Aorta (tissue), 5 donors: ENCODE results near the gene SMO. TPM values are rescaled to one million over a fixed set of nuclear protein-coding genes. Genes with fewer than 3 reads are reported as not detected.

Source experiments
- ATAC-seq: fragments of 200-7000 bp; cut with Tn5 transposase; one replicate; pipeline ENCODE4 v1.9.1; 2022; ENCODE audit warnings: moderate library complexity; ENCODE audit not compliant: low FRiP score
- DNase-seq, 2 donors: peaks; one replicate each; pipeline ENCODE4 v3.0.0-alpha.2; 2020
- H3K27ac ChIP-seq, 2 donors: one replicate each; pipeline ENCODE4 v1.5.1; 2013; ENCODE audit warnings: low read length in 2 of 2, mild to moderate bottlenecking in 2 of 2, moderate library complexity in 2 of 2, control low read depth in 1 of 2, inconsistent platforms in 1 of 2, low read depth in 1 of 2
- H3K27me3 ChIP-seq, 2 donors: one replicate each; pipeline ENCODE4 v1.6.1; 2013; ENCODE audit warnings: control low read depth in 1 of 2, low read length in 1 of 2, mild to moderate bottlenecking in 1 of 2, moderate library complexity in 1 of 2; ENCODE audit not compliant: insufficient read depth in 2 of 2, control insufficient read depth in 1 of 2
- H3K36me3 ChIP-seq, 2 donors: one replicate each; pipeline ENCODE4 v1.6.1; 2013; ENCODE audit warnings: control low read depth in 1 of 2, low read length in 1 of 2, mild to moderate bottlenecking in 1 of 2; ENCODE audit not compliant: insufficient read depth in 2 of 2, control insufficient read depth in 1 of 2
- H3K4me1 ChIP-seq, 2 donors: one replicate each; pipeline ENCODE4 v1.6.1; 2013; ENCODE audit warnings: low read length in 2 of 2, control low read depth in 1 of 2, mild to moderate bottlenecking in 1 of 2, moderate library complexity in 1 of 2; ENCODE audit not compliant: insufficient read depth in 2 of 2, control insufficient read depth in 1 of 2
- H3K4me3 ChIP-seq, 2 donors: one replicate each; pipeline ENCODE4 v1.5.1; 2013; ENCODE audit warnings: low read length in 2 of 2, control low read depth in 1 of 2, mild to moderate bottlenecking in 1 of 2
- H3K9me3 ChIP-seq: one replicate; pipeline ENCODE4 v1.6.1; 2013; ENCODE audit warnings: mild to moderate bottlenecking, low read length; ENCODE audit not compliant: control insufficient read depth
- WGBS, 2 donors: extraction: QIAGEN DNeasy Blood & Tissue Kit; methylation state at CpG; one replicate each; pipeline ENCODE4 v1.1.7; 2013; 5-methylcytosine and 5-hydroxymethylcytosine counted together
- intact Hi-C, 2 donors: fragments of 100-400 bp; cut with DNase I; formaldehyde crosslinking; loops; one replicate each; pipeline versions ENCODE4 v1.14.2 to v1.15.0; 2022
- long read RNA-seq, 2 donors: library from polyadenylated mRNA; unstranded; transcript quantifications; one replicate each; pipeline ENCODE4 v2.0.0, GENCODE V29; 2020 to 2021
- polyA plus RNA-seq, 2 donors: library from polyadenylated mRNA; stranded (reverse); fragments of 200-250 nt; gene quantifications; one replicate each; pipeline ENCODE4 v1.2.3, GENCODE V29; 2013
- total RNA-seq, 2 donors: library from RNA; stranded (reverse); fragmentation: NEBNext Ultra II Directional; extraction: Animal tissue kit (Norgen Biotek cat#: 25700); gene quantifications; one replicate each; pipeline ENCODE4 v1.2.1, GENCODE V29; 2021
- donor health status: healthy with polysubstance abuse.
- donor health status: Bipolar disorder and iron deficiency.
- donor health status: DM: no; HTN: no; CAD: no.
- donor health status: DM: no; HTN: no; CAD: no.
- donor health status: DM: yes; HTN: yes; CAD: no.

Gene SMO
- total RNA-seq, result 10 to 100 TPM in 1 of 2 donors, 1 to 10 TPM in 1; 7.6 to 17.6 TPM
- polyA plus RNA-seq, result 10 to 100 TPM in 1 of 2 donors, 1 to 10 TPM in 1; 2.9 to 13.0 TPM
- long read RNA-seq, donor 1, partial matches to known transcripts, result 4 of 5 reads
- long read RNA-seq, donor 1, other reads (novel, unspliced or antisense), result 1 of 5 reads
- long read RNA-seq, donor 2, partial matches to known transcripts, result 3 of 8 reads
- long read RNA-seq, donor 2, other reads (novel, unspliced or antisense), result 1 of 8 reads

DNA sequence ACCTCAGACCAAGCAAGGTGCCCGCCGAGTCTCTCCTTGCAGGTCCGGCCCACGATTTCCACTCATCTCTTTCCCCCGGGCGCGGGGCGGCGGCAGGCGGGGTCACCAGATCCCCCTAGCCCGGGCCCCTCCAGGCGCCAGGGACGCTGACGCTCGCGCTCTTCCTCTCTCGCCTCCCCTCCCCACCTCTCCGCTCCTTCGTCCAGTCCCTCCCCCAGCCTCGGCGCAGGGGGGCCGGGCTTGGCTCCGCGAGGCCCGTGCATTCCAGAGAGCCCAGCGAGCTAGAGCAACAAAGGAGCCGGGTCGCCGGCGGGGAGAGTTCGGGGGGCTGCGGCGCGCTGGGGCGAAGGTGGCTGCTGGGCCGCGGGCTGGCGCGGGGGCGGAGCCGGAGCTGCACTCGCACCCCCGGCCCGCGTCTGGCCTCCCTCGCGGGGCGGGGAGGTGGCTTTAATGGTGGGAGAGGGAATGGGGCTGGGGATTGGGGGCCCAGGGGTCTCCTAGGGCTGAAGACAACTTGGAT is at the start of gene SMO:
Gene SMO, plus strand, starts transcription at position 262 of the 520 bp plus-strand sequence. CDS start 519 bp downstream, outside the sequence.
- intact Hi-C loops, result no loop called here
- Histone ChIP-seq H3K9me3 (no peaks in the 10 kb centered on the region), H3K27ac (no peak within 1 kb of the TSS), H3K4me3 (peak within 1 kb of the TSS; percentile 74 to 90), H3K27me3 (no peaks in the 10 kb centered on the region), H3K36me3 (no peaks in the 10 kb centered on the region), H3K4me1 (no peaks in the 10 kb centered on the region)
- ATAC-seq (peak; percentile 81), DNase-seq (peak; percentile 67 to 86)
- 0 to 1% methylated on average over 32 to 48 of the region's 48 CpGs for WGBS, 2 donors

DNA sequence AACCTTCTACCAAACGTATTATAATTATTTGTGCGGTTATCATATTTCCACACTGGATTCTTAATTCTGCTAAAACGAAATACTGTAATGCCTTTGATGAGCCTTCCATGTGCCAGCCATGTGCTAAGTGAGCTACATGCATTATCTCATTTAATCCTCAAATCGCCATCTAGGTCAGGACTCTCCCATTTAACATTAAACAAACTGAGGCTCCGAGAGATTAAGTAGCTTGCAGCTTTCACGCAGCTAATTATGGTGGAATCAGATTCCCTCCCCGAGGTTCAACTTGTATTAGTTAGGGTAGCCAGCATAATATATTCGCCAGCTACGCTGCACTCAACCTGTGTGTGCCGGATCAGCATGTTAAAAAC is 44.7 kb upstream of the SMO start:
- H3K4me1 ChIP-seq, result no peaks in the 10 kb centered on the region
- H3K27ac ChIP-seq, result no peak overlapping the region
- 41 to 49% methylated on average over 10 of the region's 10 CpGs for WGBS, 2 donors
- intact Hi-C loops, result no loop called here
- no peaks in the 10 kb centered on the region for H3K36me3 ChIP-seq
- no peak for ATAC-seq
- no peak for DNase-seq
- H3K4me3 ChIP-seq, result no peak overlapping the region
- H3K27me3 ChIP-seq, result no peaks in the 10 kb centered on the region
- no peaks in the 10 kb centered on the region for H3K9me3 ChIP-seq

DNA sequence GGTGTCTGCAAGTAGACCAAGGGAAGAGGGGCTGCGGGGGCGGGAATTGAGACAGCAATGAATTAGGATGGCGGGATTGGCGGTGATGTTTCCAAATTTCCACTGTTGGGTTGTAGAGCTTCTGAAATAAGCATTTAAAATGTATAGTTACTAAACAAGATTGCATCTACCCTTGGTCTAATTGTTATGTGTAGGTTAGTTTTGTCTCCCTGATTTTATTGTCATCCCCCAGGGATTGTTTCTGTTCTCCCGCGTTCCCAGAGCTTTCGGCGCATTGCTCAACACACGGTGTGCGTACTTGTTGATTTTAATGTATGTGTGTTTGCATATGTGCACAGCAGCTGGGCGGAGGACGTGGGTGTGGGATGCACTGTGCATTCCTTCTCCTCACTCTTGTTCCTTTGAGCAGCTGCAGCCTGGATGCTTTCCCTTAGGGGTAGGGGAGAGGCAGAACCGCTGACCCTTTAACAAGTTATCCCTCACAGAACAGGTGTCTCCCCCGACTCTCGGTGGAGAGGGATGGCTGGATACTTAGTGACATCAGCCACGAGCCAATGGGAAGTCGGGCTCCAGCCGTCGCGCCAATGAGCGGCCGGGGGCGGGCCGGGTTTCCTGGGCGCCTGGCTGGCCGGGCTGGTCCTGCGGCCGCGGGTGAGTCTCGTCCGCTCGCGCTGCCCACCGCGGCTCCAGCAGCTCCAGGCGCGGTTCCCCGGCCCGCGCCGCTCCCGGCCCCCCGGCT is 44.2 kb upstream of the SMO start, which contains the start of gene TSPAN33:
Gene TSPAN33, plus strand, starts transcription at position 613 of the 739 bp plus-strand sequence. CDS start 274 bp downstream, outside the sequence.
- Histone ChIP-seq H3K27ac (no peak within 1 kb of the TSS), H3K9me3 (no peaks in the 10 kb centered on the region), H3K27me3 (no peaks in the 10 kb centered on the region), H3K36me3 (no peaks in the 10 kb centered on the region), H3K4me1 (no peaks in the 10 kb centered on the region), H3K4me3 (peak within 1 kb of the TSS; percentile 32 to 56)
- DNase-seq (peak; percentile 83 to 92), ATAC-seq (peak; percentile 82)
- intact Hi-C loops, result no loop called here
- WGBS, 2 donors, result 1 to 2% methylated on average over 42 to 43 of the region's 43 CpGs

DNA sequence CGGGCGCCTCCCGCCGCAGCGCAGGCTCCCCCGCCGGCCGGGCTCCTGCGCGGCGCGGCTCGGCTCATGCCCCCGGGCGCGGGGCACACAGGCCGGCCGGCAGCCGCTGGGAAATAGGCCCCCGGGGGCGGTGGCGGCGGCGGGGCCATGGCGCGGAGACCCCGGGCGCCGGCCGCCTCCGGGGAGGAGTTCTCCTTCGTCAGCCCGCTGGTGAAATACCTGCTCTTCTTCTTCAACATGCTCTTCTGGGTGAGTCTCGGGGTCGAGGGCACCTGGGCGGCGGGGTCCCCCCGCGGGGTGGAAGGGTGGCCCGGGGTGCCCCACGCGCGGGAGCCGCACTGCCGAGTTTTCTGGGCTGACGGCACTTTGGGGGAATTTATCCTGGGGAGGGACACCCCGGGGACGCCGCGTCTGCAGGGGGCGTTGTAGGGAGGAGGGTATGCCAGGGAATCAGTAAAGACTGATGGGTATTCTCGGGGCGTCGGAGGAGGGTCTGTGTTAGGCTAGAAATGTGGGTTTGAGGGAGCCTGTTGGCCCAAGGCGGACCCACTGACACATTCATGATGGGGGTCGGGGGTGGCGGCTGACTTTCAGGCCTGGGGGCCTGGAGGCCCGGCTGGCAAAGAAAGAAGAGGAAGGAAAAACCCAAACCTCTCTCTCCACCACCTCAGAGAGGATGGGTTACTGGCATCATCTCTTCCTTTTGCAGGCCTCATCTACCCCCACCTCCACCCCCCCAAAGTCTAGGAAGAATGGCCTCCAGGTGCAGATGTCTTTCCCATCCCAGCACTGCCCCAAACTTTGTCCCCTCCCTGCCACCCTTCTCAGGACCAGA is 43.4 kb upstream of the SMO start:
- H3K27ac ChIP-seq, result no peak overlapping the region
- WGBS, 2 donors, result 10 to 13% methylated on average over 37 to 58 of the region's 58 CpGs
- intact Hi-C loops, result no loop called here

DNA sequence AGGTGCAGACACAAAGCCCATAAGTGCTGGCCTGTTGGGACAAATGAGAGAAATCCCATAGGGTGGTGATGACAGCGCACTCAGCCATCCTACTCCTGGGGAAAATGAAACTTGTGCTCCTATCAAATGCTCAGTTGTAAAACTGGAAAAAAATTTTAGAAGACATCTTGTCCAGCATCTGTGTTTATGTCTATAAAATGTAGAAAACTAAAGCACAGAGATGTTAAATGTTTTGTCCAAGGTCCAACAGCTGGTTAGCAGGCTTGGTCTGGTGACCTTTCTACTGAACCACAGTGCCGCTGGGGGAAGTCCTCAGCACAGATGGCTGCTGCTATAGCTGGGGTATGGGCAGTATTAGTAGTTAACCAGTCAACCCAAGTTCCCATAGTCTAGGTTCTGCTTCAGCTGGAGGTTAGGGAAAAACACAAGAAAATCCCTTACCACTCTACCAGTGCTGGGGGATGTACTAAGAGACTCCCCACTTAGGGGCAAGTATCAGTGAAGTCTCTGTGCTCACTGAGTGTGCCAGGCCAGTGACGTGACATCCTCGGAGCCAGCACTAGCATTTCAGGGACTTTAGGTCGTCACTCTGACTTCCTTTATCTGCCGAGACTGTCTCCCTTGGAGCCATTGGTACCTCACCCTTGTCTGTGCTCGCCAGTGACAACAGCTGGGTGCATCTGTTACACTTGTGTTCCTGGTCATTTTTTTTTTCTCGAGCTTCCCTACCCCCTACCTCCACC is 42.0 kb upstream of the SMO start:
- Histone ChIP-seq H3K36me3 (no peaks in the 10 kb centered on the region), H3K27ac (no peak overlapping the region), H3K9me3 (no peaks in the 10 kb centered on the region), H3K4me3 (no peak overlapping the region), H3K27me3 (no peaks in the 10 kb centered on the region), H3K4me1 (no peaks in the 10 kb centered on the region)
- DNase-seq (no peak), ATAC-seq (no peak)
- intact Hi-C loops, result no loop called here
- 80 to 84% methylated on average over 8 of the region's 8 CpGs for WGBS, 2 donors

More for the DNA sequence above, 43.4 kb upstream of the SMO start:
- H3K9me3 ChIP-seq, result no peaks in the 10 kb centered on the region
- no peaks in the 10 kb centered on the region for H3K4me1 ChIP-seq
- DNase-seq (no peak), ATAC-seq (no peak)
- H3K36me3 ChIP-seq, result no peaks in the 10 kb centered on the region
- peak overlapping the region; percentile 32 to 56 for H3K4me3 ChIP-seq
- no peaks in the 10 kb centered on the region for H3K27me3 ChIP-seq

DNA sequence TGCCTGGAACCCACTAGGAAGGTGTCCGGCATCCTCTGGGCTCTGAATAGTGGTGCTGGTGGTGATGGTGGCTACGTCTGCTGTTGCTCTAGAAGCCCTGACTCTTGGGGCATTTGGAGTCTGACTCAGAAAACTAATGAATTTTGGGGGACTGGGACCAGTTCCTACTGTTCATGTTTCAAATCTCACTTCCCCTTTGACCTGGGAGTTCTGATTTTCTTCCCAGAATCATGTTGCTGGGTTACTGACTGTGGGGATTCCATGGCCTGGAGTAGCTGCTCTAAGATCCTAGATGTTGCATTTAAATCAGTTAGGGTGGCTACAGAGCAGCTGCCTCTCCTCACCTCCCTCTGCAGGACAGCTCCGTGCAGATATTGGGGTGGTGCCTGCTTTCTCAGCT is 40.7 kb upstream of the SMO start:
- intact Hi-C loops, result no loop called here
- no peaks in the 10 kb centered on the region for H3K36me3 ChIP-seq
- H3K9me3 ChIP-seq, result no peaks in the 10 kb centered on the region
- ATAC-seq (no peak), DNase-seq (no peak)
- H3K4me1 ChIP-seq, result no peaks in the 10 kb centered on the region
- H3K27ac ChIP-seq, result no peak overlapping the region
- H3K27me3 ChIP-seq, result no peaks in the 10 kb centered on the region
- 68 to 76% methylated on average over 3 of the region's 3 CpGs for WGBS, 2 donors
- no peak overlapping the region for H3K4me3 ChIP-seq

DNA sequence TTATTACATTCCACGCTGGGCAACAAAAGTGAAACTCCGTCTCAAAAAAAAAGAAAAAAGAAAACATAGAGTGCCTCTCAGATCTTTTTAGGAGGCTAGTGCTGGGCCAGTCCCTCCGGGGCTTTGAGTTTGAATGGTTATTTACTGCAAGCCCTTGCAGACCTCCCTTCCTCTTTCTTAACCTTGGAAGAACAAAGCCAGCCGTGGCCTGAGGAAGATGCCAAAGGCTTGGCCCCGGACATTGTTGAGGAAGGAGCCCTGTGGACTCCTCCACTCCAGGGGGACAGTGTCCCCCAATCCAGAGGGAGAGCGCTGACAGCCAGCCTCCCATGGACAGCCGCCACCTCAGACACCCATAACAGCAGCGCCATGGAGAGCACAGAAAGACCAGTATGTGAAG is 38.9 kb upstream of the SMO start:
- Histone ChIP-seq H3K36me3 (no peaks in the 10 kb centered on the region), H3K27ac (no peak overlapping the region), H3K4me1 (no peaks in the 10 kb centered on the region), H3K4me3 (no peak overlapping the region), H3K27me3 (no peaks in the 10 kb centered on the region), H3K9me3 (no peaks in the 10 kb centered on the region)
- no peak for ATAC-seq
- 69 to 74% methylated on average over 8 of the region's 8 CpGs for WGBS, 2 donors
- intact Hi-C loops, result no loop called here
- no peak for DNase-seq
